Measurements from ENCODE around the gene HOXA4. TPM values are rescaled to one million over a fixed set of nuclear protein-coding genes. Genes with fewer than 3 reads are reported as not detected.

The HOXA4 gene
- total and polyA plus RNA-seq, 2 donors (not counting 1 experiment from before 2014, with no cell fraction given), result 0.33 to 3.6 TPM

DNA sequence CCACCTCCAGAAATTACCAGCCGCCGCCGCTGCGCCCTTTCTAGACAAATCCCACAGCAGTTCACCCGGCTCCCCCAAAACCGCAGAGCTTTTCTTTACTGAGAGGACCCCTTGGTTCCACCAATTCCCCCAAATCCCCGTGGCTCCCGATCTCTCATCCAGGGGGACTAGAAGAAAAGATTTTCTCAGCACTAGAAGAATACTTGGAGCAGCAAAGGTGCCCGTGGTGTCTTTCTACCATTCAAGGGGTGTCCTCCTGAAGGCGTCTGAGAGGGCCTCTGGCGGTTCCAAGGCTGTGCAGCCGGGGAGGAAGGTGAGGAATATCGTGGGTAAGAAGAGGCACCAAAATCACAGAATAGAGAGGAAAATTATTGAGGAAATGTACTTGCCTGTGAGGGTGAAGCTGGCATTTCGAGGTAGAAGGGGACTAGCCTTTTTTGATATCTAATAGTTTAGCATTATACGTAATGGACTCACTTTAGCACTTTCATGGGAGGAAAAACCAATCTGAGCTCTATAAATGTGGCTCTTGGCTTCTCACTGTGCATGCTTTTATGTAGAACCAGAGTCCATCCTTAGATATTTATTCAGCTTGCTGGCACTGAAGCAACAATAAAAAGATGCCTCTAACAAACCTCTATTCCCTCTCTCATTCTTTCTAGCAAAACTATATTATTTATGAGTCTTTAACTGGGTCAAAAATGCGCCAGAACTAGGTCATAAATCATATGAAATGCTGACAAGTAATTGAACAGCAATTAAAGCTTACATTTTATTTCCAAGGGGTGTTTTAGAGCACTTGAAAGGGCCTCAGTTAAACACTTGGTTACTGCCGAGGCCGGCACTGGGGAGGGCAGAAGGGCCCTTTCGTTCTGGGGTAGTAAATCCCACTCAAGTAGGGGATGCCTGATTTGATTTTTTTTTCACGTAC is 14.3 kb downstream of the HOXA4 start:
- peak overlapping the region; percentile 52 to 92 (median 68) for H3K4me3 ChIP-seq (replicated peaks in 1 of 4; ENCODE audit: control extremely low read depth in 1 of 4, insufficient read depth in 1 of 4, low read depth in 3 of 4, low read length in 4 of 4)
- no peaks in the 10 kb centered on the region for H3K27me3 ChIP-seq (ENCODE audit: control insufficient read depth, insufficient read depth, low read length)
- peak overlapping the region; percentile 88 for H3K27ac ChIP-seq (ENCODE audit: insufficient read depth, low read length)
- DNase-seq (ENCODE audit: low read depth in 2 of 2), result peak; percentile 22 to 42
- peaks cover 22% of the 10 kb centered on the region for H3K4me1 ChIP-seq (ENCODE audit: control insufficient read depth, extremely low read depth, insufficient read depth, low read length)
- H3K79me2 ChIP-seq (ENCODE audit: control insufficient read depth, insufficient read depth, low read length), result peaks cover 70% of the 10 kb centered on the region
- H3K36me3 ChIP-seq (ENCODE audit: control insufficient read depth, insufficient read depth, low read length), result no peaks in the 10 kb centered on the region
- H4K20me1 ChIP-seq (ENCODE audit: control insufficient read depth, extremely low read depth, insufficient read depth, low read length), result no peaks in the 10 kb centered on the region
- TF ChIP-seq CTCF (conservative IDR thresholded peaks at IDR 0.05 in 1 of 2, IDR thresholded peaks at IDR 0.05 in 1 of 2; ENCODE audit: low read depth in 1 of 2, low read length in 2 of 2) (no peak), EZH2 (IDR thresholded peaks at IDR 0.05; ENCODE audit: low read length, missing control alignments) (no peak)
- no peak overlapping the region for H2AFZ ChIP-seq (ENCODE audit: low read length)
- H3K9me3 ChIP-seq (ENCODE audit: control insufficient read depth, insufficient read depth, low read depth, low read length), result no peaks in the 10 kb centered on the region
- H3K9ac ChIP-seq (ENCODE audit: insufficient read depth, low read length), result peak overlapping the region; percentile 77
- H3K4me2 ChIP-seq (ENCODE audit: extremely low read depth, insufficient read depth, low read length), result peak overlapping the region; percentile 98

DNA sequence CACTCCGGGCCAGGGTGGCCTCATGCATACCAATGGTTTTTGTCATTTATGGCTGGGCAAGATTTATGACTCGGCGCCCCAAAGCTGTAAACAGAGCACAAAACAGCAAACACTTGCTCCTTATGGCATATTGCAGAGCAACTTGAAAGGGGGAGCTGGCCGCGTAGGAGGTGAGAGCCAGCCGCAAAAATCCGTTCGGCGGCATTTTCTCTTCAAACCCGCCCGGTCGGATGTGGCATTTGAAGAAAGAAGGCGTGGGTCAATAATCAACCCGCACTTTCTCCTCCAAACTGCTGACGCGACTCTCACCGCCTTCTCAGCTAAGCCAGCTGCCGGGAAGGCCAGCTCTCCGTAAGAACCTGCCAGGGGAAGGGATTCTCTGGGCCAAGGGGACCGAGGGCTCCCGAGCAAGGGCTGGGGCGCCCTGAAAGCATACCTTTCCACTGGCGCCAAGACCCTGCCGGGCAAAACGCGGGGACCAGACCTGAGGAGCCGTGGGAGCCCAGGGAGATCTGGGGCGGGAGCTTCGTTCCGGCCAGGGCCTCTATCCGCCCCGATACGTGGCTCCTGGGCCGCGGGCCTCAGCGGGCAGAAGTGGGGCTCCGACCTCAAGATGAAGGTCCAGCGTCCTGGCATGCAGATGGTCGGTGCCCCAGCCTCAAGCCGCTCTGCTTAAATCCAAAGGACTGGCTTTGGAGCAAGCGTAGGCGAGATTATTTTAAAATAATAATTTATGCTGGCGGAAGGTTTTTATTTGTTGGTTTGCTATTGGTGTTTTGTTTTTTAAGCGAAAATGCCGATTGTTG is 15.1 kb downstream of the HOXA4 start:
- H3K36me3 ChIP-seq (ENCODE audit: control insufficient read depth, insufficient read depth, low read length), result no peaks in the 10 kb centered on the region
- H3K9ac ChIP-seq (ENCODE audit: insufficient read depth, low read length), result peak overlapping the region; percentile 77
- peak overlapping the region; percentile 98 for H3K4me2 ChIP-seq (ENCODE audit: extremely low read depth, insufficient read depth, low read length)
- peak; percentile 90 to 91 for DNase-seq (ENCODE audit: low read depth in 2 of 2)
- H3K27ac ChIP-seq (ENCODE audit: insufficient read depth, low read length), result peak overlapping the region; percentile 88
- no peaks in the 10 kb centered on the region for H3K9me3 ChIP-seq (ENCODE audit: control insufficient read depth, insufficient read depth, low read depth, low read length)
- no peaks in the 10 kb centered on the region for H3K27me3 ChIP-seq (ENCODE audit: control insufficient read depth, insufficient read depth, low read length)
- peak overlapping the region; percentile 52 to 92 (median 68) for H3K4me3 ChIP-seq (replicated peaks in 1 of 4; ENCODE audit: control extremely low read depth in 1 of 4, insufficient read depth in 1 of 4, low read depth in 3 of 4, low read length in 4 of 4)
- H4K20me1 ChIP-seq (ENCODE audit: control insufficient read depth, extremely low read depth, insufficient read depth, low read length), result no peaks in the 10 kb centered on the region
- TF ChIP-seq CTCF (conservative IDR thresholded peaks at IDR 0.05 in 1 of 2, IDR thresholded peaks at IDR 0.05 in 1 of 2; ENCODE audit: low read depth in 1 of 2, low read length in 2 of 2) (no peak), EZH2 (IDR thresholded peaks at IDR 0.05; ENCODE audit: low read length, missing control alignments) (no peak)
- no peak overlapping the region for H2AFZ ChIP-seq (ENCODE audit: low read length)
- H3K4me1 ChIP-seq (ENCODE audit: control insufficient read depth, extremely low read depth, insufficient read depth, low read length), result peaks cover 17% of the 10 kb centered on the region
- peaks cover 71% of the 10 kb centered on the region for H3K79me2 ChIP-seq (ENCODE audit: control insufficient read depth, insufficient read depth, low read length)

- Histone ChIP-seq H3K27ac (ENCODE audit: insufficient read depth, low read length) (peak overlapping the region; percentile 88), H3K9me3 (ENCODE audit: control insufficient read depth, insufficient read depth, low read depth, low read length) (no peaks in the 10 kb centered on the region), H2AFZ (ENCODE audit: low read length) (no peak overlapping the region), H3K4me2 (ENCODE audit: extremely low read depth, insufficient read depth, low read length) (peak overlapping the region; percentile 98), H3K27me3 (ENCODE audit: control insufficient read depth, insufficient read depth, low read length) (no peaks in the 10 kb centered on the region), H3K9ac (ENCODE audit: insufficient read depth, low read length) (no peak overlapping the region), H3K79me2 (ENCODE audit: control insufficient read depth, insufficient read depth, low read length) (peaks cover 74% of the 10 kb centered on the region), H4K20me1 (ENCODE audit: control insufficient read depth, extremely low read depth, insufficient read depth, low read length) (no peaks in the 10 kb centered on the region), H3K4me3 (replicated peaks in 1 of 4; ENCODE audit: control extremely low read depth in 1 of 4, insufficient read depth in 1 of 4, low read depth in 3 of 4, low read length in 4 of 4) (peak overlapping the region; percentile 1 to 92 (median 66)), H3K36me3 (ENCODE audit: control insufficient read depth, insufficient read depth, low read length) (no peaks in the 10 kb centered on the region), H3K4me1 (ENCODE audit: control insufficient read depth, extremely low read depth, insufficient read depth, low read length) (peaks cover 17% of the 10 kb centered on the region)
- no peak for TF ChIP-seq EZH2 (IDR thresholded peaks at IDR 0.05; ENCODE audit: low read length, missing control alignments)
- no peak for TF ChIP-seq CTCF (conservative IDR thresholded peaks at IDR 0.05 in 1 of 2, IDR thresholded peaks at IDR 0.05 in 1 of 2; ENCODE audit: low read depth in 1 of 2, low read length in 2 of 2)
- no peak for DNase-seq (ENCODE audit: low read depth in 2 of 2)
These were observed 15.7 kb downstream of the HOXA4 start for GRCh38 chr7:27114881-27115220.

All from fibroblast of lung (primary cell).